Measurements from ENCODE around the gene NCKAP5.
"Not testable (repeated sequence)": the region's sequence is repeated elsewhere in the genome, so short reads cannot be mapped to it uniquely, and the experiment has no call there.

NCKAP5 gene

DNA sequence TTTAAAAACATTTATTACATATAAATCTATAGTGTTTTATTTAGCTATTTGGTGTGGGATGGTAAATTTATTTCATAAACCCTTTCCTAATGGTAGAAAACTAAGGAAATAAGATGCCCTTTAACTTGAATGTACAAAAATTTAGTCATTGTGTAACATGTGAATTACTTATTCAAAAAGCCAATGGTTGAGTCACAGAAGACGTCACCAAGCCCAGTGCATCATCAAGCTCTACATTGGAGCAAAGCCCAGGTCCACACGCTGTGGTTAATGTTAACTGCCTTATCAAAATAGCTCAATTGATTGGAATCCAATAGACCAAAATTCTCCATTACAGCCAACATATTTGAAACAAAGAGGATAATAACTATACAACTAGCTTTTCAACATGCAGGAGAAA is 752.7 kb downstream of the NCKAP5 start:
- TF ChIP-seq, protein P1, sequence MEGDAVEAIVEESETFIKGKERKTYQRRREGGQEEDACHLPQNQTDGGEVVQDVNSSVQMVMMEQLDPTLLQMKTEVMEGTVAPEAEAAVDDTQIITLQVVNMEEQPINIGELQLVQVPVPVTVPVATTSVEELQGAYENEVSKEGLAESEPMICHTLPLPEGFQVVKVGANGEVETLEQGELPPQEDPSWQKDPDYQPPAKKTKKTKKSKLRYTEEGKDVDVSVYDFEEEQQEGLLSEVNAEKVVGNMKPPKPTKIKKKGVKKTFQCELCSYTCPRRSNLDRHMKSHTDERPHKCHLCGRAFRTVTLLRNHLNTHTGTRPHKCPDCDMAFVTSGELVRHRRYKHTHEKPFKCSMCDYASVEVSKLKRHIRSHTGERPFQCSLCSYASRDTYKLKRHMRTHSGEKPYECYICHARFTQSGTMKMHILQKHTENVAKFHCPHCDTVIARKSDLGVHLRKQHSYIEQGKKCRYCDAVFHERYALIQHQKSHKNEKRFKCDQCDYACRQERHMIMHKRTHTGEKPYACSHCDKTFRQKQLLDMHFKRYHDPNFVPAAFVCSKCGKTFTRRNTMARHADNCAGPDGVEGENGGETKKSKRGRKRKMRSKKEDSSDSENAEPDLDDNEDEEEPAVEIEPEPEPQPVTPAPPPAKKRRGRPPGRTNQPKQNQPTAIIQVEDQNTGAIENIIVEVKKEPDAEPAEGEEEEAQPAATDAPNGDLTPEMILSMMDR (IDR thresholded peaks at IDR 0.05; ENCODE audit: borderline replicate concordance, control extremely low read depth, extremely low read depth, insufficient read depth, missing control alignments) = no peak
- in situ Hi-C loops (cut with MboI; ENCODE audit: low sequenced_read_pairs, unreplicated experiment) = no loop called here
- no peak for DNase-seq (ENCODE audit: low spot score)

DNA sequence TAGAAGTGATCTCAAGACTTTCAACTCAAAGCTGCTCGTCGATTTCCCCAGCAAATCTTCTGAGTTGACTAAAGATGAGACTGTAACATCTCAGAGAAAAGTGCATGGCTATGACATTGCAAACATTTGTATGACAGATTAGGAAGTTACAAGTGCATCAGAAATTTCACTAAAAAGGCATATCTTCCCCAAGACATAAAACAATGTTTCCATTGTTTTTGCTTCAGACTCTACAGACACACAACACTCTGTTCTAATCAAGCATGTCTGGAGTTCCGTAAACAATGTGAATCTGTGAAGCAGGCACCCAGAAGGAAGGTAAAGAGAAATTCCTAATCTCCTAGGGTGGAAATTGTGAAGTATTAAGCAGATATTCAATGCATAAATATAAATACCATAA is 753.6 kb downstream of the NCKAP5 start:
- DNase-seq (ENCODE audit: low spot score) = no peak
- in situ Hi-C loops (cut with MboI; ENCODE audit: low sequenced_read_pairs, unreplicated experiment) = no loop called here
- TF ChIP-seq, protein P1 (IDR thresholded peaks at IDR 0.05; ENCODE audit: borderline replicate concordance, control extremely low read depth, extremely low read depth, insufficient read depth, missing control alignments) = no peak

DNA sequence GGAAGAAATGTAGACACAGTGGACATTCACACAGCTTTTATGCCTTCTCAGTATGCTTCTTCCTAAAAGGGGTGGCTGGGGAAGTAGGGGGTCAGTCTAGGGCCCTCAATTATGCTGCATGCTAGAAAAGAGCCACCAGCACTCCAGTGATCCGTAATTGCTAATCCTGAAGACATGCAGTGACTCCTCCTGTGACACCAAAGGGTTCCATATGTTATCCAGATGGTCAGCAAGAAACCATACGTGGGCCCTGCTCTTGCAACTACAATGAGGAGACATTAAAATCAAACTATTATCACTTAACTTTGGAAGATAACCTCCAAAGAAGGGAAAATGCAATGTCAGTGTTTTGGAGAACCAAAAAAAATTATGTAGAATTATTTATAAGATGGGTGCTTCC is 754.8 kb downstream of the NCKAP5 start:
- no peak for DNase-seq (ENCODE audit: low spot score)
- TF ChIP-seq, protein P1 (IDR thresholded peaks at IDR 0.05; ENCODE audit: borderline replicate concordance, control extremely low read depth, extremely low read depth, insufficient read depth, missing control alignments) = no peak
- in situ Hi-C loops (cut with MboI; ENCODE audit: low sequenced_read_pairs, unreplicated experiment) = no loop called here

DNA sequence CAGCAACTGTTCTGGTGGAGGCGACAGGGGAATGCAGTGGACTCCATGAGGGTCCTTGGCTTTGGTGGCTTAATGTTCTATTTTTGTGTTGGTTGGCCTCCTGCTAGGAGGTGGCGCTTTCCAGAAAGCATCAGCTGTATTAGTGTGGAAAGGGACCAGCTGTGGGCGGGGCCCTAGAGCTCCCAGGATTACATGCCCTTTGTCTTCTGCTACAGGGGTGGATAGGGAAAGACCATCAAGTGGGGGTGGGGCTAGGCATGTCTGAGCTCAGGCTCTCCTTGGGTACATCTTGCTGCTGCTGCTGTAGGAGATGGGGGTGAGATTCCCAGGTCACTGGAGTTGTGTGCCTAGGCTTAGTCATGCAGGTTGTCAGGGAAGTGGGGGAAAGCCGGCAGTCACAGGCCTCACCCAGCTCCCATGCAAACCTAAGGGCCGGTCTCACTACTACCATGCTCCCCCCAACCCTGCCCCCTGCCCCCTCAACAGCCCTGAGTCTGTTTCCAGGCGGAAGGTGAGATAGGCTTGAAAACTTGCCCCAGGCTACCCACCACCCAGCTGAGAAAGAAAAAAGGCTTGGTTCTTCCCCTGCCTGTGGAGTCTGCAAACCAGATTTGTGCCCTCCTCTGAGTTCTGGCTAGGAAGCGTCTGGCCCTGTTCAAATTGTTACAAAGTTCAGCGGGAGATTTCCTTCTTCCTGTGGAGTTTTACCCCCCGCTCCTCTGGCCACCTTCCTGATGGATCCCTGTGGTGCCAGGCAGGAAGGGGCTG is 756.9 kb downstream of the NCKAP5 start:
- in situ Hi-C loops (cut with MboI; ENCODE audit: low sequenced_read_pairs, unreplicated experiment) = no loop called here
- TF ChIP-seq, protein P1 (IDR thresholded peaks at IDR 0.05; ENCODE audit: borderline replicate concordance, control extremely low read depth, extremely low read depth, insufficient read depth, missing control alignments) = no peak
- no peak for DNase-seq (ENCODE audit: low spot score)

DNA sequence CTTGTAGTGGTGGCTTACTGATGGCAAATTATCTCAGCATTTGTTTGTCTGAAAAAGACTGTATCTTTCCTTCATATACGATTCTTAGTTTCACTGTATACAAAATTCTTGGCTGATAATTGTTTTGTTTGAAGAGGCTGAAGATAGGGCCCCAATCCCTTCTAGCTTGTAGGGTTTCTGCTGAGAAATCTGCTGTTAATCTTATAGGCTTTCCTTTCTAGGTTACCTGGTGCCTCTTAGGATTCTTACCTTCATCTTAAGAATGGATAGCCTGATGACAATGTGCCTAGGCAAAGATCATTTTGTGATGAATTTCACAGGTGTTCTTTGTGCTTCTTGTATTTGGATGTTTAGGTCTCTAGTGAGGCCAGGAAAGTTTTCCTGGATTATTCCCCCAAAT is 758.3 kb downstream of the NCKAP5 start:
- in situ Hi-C loops (cut with MboI; ENCODE audit: low sequenced_read_pairs, unreplicated experiment); DNase-seq (ENCODE audit: low spot score): not testable (repeated sequence)

DNA sequence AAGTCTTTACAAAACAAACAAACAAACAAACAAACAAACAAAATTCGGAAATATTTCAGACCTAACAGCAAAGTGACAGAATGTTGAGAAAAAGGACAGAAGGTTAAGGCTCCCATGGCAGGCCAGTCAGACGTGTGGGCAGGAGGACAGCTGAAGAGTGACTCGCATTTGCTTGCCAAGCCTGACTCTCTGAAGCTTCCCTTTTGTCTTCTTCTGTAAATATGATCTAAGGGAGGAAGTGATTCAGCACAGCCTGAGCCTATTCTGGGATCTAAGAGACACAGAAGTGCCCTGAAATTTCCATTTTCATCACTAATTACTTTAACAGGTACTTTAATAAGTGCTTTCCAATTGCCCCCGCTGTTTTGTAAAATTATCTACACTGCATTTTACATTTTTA is 764.2 kb downstream of the NCKAP5 start:
- no peak for DNase-seq (ENCODE audit: low spot score)
- TF ChIP-seq, protein P1 (IDR thresholded peaks at IDR 0.05; ENCODE audit: borderline replicate concordance, control extremely low read depth, extremely low read depth, insufficient read depth, missing control alignments) = no peak
- in situ Hi-C loops (cut with MboI; ENCODE audit: low sequenced_read_pairs, unreplicated experiment) = no loop called here

DNA sequence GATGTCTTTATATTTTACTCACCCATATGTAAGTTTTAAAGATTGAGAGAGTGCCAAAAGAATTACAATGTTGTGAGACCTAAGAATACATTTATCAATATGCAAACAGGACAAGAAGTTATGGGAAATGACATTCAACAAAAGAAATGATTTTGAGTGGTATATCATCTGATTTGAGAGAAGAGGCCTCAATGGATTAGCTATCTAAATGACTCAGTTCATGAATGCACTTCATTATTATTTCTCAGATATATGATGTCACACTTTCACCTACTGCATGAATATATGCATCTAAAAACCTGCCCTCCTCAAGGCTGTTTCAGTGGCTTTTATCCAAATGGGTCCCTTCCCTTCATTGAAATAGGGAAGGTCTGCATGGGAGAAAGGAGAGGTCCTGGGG is 769.9 kb downstream of the NCKAP5 start:
- no peak for DNase-seq (ENCODE audit: low spot score)
- TF ChIP-seq, protein P1 (IDR thresholded peaks at IDR 0.05; ENCODE audit: borderline replicate concordance, control extremely low read depth, extremely low read depth, insufficient read depth, missing control alignments) = no peak
- in situ Hi-C loops (cut with MboI; ENCODE audit: low sequenced_read_pairs, unreplicated experiment) = no loop called here
